Brain microvascular endothelial cell (primary cell): ENCODE results near the gene CARMIL3.
A peak's percentile ranks its signal among the peaks of the same experiment; 100 is the strongest.

Experiments
- DNase-seq: peaks from one replicate; pipeline ENCODE4 v3.0.0-alpha.2; 2020
- H3K27ac ChIP-seq: fragments of 250-450 bp; sonication (Bioruptor Pico); 2 replicates; pipeline ENCODE4 v1.5.1; 2020; ENCODE audit warnings: mild to moderate bottlenecking, moderate library complexity
- H3K27me3 ChIP-seq: fragments of 250-450 bp; sonication (Bioruptor Pico); replicated peaks from 2 replicates; pipeline ENCODE4 v1.5.1; 2020; ENCODE audit warnings: mild to moderate bottlenecking
- H3K36me3 ChIP-seq: fragments of 250-450 bp; sonication (Bioruptor Pico); replicated peaks from 2 replicates; pipeline ENCODE4 v1.5.1; 2020; ENCODE audit warnings: mild to moderate bottlenecking
- H3K4me3 ChIP-seq: 2 replicates; pipeline ENCODE4 v1.5.1; 2011; ENCODE audit warnings: low read depth, mild to moderate bottlenecking, control low read depth, low read length, moderate library complexity
- CTCF ChIP-seq: IDR thresholded peaks from 2 replicates; pipeline ENCODE4 v1.5.1; 2011; ENCODE audit warnings: low read depth, mild to moderate bottlenecking, moderate library complexity, low read length, control low read depth, inconsistent platforms; ENCODE audit errors: missing control alignments
- in situ Hi-C: cut with HindIII; loops from 2 replicates; pipeline ENCODE4 v1.10.0; 2017; ENCODE audit warnings: low sequenced_read_pairs, low pct_ligation_motif_present

Gene CARMIL3

GRCh38 chr14:24087004-24087403, 35.2 kb downstream of the CARMIL3 start:
- H3K4me3 ChIP-seq: no peak overlapping the region
- peaks cover 9% of the 10 kb centered on the region for H3K27me3 ChIP-seq
- TF ChIP-seq CTCF: no peak
- H3K36me3 ChIP-seq: no peaks in the 10 kb centered on the region
- no peak for DNase-seq
- in situ Hi-C loops: no loop called here
- no peak overlapping the region for H3K27ac ChIP-seq

- no peak for DNase-seq
- Histone ChIP-seq H3K27ac (no peak overlapping the region), H3K4me3 (no peak overlapping the region), H3K36me3 (no peaks in the 10 kb centered on the region), H3K27me3 (no peaks in the 10 kb centered on the region)
- in situ Hi-C loops: no loop called here
- no peak for TF ChIP-seq CTCF
Measured at GRCh38 chr14:24088095-24088494, 36.3 kb downstream of the CARMIL3 start.

- Histone ChIP-seq H3K4me3 (no peak overlapping the region), H3K36me3 (no peaks in the 10 kb centered on the region), H3K27ac (no peak overlapping the region), H3K27me3 (no peaks in the 10 kb centered on the region)
- TF ChIP-seq CTCF: no peak
- in situ Hi-C loops: no loop called here
- DNase-seq: no peak
Measured at GRCh38 chr14:24089890-24090289, 38.1 kb downstream of the CARMIL3 start.

GRCh38 chr14:24092110-24092504, 40.3 kb downstream of the CARMIL3 start:
- Histone ChIP-seq H3K27me3 (no peaks in the 10 kb centered on the region), H3K27ac (no peak overlapping the region), H3K36me3 (no peaks in the 10 kb centered on the region), H3K4me3 (no peak overlapping the region)
- in situ Hi-C loops: no loop called here
- DNase-seq: no peak
- no peak for TF ChIP-seq CTCF

- H3K27ac ChIP-seq: no peak overlapping the region
- H3K27me3 ChIP-seq: no peaks in the 10 kb centered on the region
- no peak for DNase-seq
- no peak overlapping the region for H3K4me3 ChIP-seq
- no peaks in the 10 kb centered on the region for H3K36me3 ChIP-seq
- no peak for TF ChIP-seq CTCF
- in situ Hi-C loops: no loop called here
Measured at GRCh38 chr14:24092505-24093206, 40.8 kb downstream of the CARMIL3 start.

GRCh38 chr14:24093207-24093900, 41.5 kb downstream of the CARMIL3 start:
- no peak for DNase-seq
- in situ Hi-C loops: no loop called here
- no peak for TF ChIP-seq CTCF
- H3K27ac ChIP-seq: no peak overlapping the region
- peak overlapping the region; percentile 74 for H3K4me3 ChIP-seq
- no peaks in the 10 kb centered on the region for H3K36me3 ChIP-seq
- no peaks in the 10 kb centered on the region for H3K27me3 ChIP-seq
